Measurements from ENCODE around the gene FAM89B.
"Not testable (repeated sequence)": the region's sequence is repeated elsewhere in the genome, so short reads cannot be mapped to it uniquely, and the experiment has no call there.

FAM89B gene

DNA sequence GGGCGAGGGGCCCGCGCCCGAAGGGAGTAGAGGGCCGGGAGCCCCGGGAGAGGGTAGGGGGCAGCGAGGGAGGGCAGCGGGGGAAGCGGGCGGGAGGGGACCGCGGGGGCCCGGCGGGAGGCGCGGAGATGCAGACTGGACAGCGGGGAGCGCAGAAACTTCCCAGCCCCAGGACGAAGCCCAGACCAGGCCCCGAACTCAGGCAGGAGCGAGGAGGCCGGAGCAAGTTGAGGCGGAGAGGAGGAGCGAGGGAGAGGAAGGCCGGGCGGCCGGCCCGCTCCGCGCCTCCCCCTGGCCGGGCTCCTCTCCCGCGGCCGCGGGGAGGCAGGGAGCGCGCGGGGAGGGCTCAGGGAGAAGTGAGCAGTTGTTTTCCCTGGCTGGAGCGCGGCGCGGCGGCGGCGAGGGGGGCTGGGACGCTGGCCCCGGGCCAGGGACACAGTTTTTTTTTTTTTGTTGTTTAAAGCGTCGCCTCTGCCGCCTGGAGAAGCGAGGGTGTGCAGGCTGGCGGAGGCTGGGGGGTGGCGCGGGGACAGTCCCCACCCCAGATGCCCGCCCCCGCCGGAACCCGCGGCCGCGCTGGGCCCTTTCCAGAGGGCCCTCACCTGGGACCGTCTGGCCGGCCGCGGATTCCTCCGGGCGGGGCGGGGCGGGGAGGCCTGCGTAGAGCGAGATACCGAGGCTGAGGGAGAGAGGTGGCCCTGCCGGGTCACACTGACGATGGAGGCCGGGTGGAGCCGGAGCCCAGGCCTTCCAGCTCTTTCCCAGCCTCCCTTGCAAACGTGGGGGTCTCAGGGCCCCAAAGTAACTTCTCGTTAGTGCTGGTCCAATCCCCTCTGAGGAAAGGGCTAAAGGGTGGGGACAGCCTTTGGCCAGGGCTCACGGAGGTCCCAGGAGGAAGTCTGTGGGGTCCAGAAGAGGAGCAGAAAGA, 14.1 kb upstream of the FAM89B start, which contains the start of gene LTBP3:
Gene LTBP3 (minus strand): TSS at position 358 of the 928 bp plus-strand sequence. CDS start 400 bp downstream, outside the sequence.
- peak; percentile 86 for DNase-seq

DNA sequence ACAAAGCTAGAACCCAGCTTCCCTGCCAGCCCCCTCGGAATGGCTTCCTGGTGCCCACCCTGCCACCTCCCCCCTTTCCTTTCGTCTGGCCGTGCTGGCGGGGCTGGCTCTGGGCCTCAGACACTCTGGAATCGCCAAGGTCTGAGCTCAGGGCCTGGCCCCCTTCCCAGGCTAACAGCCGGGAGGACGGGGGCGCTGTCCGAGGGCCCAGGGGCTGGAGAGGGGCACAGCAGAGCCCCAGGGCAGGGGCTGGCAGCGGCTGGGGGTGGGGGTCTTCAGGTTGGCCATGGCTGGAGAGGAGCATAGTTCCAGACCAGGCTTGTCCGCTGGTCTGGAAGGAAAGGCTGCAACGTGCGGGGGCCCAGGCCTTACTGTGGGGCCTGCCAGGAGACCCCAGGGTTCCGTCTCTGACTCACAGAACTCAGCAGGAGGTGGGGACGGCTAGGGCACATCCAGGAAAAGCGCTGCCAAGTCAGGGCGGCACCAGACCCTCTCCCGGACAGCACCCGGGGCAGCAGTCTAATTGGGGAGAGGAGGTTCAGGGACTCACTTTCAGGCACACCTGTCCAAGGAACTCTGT, 13.3 kb upstream of the FAM89B start:
- DNase-seq = no peak

DNA sequence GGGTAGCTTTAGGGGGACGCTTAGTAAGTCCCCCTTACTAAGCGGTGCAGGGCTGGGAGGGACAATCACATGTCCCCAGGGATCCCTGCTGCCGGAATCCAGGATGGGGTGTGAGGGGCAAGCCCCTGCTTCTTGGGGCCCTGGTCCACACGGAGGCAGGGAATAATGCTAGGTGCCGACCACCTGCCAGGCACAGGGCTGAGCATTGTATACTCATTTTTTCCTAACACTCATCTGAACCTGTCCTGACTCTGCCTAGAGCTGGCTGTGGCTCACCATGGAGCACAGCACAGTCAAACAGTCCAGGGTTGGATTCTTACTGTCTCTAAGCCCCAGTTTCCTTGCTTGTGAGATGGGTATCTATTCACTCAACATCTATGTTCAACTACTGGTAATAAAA, 12.8 kb upstream of the FAM89B start:
- DNase-seq = no peak

DNA sequence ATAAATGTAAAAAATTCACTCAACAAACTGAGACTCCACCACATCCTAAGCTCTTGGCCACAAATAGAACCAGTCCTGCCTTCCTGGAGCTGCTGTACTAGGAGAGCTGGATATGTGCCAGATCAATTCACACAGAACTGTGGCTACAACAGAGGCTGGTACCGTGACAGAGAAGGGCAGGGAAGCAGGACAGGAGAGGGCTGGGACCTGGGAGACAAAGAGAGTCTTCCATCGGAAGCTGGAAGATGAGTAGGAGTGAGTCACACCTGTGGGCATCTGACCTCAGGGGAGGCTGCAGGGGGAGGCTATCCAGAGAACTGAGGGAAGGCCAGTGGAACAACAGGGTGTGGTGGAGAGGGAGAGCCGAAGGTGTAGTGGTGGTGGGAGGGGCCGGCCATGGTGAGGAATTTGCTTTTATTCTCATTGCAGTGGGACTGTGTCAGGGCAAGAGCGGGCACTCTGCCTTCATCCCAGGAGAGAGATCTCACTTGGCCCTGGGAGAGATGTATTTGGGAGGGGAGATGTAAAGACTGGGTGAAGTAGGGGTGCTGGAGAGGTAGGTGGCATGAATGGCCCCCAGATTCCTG, 12.3 kb upstream of the FAM89B start:
- peak; percentile 93 for DNase-seq

DNA sequence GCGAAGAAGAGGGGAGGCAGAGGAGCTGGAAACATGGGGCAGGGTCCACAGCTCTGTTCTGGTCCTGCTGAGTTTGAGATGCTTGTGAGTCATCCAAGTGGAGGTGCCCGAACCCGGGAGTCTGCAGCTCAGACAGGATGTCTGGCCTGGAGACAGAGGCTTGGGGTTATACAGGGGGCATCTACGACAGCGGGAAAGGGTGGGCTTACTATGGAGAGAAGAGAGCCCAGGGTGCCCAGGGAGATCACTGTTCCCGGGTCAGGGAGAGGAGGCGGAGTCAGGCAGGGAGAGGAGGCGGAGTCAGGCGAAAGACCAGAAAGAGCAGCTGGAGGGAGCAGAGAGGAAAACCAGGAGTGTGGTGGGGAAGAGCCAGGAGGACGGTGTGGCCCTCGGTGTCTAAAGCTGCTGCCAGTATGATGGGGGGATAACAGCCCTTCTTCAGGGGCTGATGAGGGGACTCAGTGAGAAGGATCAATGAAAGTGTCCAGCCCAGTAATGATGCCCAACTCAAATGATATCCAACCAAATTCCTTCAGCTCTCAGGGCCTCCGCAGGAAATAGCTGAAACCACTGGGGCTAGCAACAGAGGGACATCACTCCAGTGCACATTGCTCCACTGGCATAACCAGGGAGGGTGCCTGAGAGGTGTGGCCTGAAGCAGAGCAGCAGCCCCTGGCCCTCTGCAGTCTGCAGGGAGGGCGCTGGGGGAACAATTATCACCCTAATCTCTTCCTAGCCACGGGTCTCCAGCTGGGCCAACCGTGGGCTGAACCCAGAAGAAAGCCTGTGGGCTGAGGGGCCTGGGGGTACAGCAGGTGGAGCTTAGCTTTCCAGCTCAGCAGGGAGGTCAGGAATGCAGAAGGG, 11.6 kb upstream of the FAM89B start:
- DNase-seq = peak; percentile 88

DNA sequence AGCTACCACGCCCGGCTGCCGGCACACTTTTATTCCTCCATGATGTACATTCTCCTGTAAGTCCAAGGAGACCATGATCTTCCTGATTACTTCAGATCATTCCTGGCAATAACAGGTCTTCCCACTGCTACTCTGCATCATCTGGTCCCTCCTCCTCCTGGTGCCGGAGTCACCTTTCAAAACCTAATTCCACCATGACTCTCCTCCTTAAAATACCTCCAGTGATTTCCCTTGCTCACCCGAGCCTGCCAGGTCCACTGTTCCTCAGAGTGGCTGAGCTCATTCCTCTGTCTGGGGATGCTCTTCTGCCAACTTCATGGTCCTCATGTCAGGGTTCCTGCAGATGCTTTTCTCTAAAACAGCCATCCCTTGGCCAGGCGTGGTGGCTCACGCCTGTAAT, 10.3 kb upstream of the FAM89B start:
- no peak for DNase-seq

DNA sequence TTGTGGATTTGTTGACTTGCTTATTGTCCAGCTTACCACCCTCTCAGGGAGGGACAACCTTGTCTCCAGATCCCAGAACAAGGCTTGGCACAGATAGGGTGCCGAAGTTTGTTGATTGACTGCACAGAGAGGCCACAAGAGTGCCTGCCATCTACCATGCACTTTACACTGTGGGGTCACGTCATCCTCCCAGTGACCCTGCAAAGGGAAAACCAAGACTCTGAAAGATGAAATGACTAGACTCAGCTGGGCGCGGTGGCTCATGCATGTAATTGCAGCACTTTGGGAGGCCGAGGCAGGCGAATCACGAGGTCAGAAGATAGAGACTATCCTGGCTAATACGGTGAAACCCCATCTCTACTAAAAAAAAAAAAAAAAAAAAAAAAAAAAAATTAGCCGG, 9.6 kb upstream of the FAM89B start:
- no peak for DNase-seq

DNA sequence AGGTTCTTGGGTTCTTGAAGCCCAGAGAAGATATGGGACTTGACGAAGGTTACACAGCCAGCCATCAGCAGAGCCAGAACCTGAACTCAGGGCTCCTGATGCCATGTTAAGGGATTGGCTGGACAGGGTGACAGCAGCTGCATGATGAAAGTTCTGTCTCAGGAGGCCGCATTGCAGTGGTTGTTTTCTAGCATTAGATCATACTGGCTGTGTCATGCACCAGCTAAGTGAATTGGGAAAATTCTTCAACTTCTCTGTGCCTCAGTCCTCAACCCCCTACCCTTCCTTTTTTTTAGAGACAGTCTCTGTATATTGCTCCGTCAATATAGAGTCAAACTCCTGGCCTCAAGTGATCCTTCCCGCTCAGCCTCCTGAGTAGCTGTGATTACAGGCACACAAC, 8.7 kb upstream of the FAM89B start:
- DNase-seq = no peak

DNA sequence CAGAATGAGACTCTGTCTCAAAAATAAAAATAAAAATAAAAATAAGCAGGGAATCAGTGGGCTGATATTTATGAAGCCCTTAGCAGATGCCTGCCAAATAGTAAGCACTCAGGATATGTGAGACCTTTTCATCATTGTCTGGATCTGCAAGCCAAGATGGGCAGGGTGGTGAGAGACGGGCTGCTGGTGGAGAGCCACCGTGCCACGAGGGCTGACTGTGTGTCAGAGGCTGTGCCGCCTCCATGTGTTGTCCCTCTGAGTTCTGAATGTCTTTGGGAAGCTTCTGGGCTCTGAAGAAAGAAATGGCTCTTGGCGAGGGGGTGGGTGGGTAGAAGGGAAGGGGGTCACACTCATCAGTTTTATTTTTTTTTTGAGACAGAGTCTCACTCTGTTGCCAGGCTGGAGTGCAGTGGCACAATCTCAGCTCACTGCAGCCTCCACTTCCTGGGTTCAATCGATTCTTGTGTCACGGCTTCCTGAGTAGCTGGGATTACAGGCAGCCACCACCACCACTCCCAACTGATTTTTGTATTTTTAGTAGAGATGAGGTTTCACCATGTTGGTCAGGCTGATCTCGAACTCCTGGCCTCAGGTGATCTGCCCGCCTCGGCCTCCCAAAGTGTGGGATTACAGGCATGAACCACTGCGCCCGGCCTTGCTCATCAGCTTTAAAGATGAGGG, 7.3 kb upstream of the FAM89B start:
- DNase-seq = not testable (repeated sequence)

DNA sequence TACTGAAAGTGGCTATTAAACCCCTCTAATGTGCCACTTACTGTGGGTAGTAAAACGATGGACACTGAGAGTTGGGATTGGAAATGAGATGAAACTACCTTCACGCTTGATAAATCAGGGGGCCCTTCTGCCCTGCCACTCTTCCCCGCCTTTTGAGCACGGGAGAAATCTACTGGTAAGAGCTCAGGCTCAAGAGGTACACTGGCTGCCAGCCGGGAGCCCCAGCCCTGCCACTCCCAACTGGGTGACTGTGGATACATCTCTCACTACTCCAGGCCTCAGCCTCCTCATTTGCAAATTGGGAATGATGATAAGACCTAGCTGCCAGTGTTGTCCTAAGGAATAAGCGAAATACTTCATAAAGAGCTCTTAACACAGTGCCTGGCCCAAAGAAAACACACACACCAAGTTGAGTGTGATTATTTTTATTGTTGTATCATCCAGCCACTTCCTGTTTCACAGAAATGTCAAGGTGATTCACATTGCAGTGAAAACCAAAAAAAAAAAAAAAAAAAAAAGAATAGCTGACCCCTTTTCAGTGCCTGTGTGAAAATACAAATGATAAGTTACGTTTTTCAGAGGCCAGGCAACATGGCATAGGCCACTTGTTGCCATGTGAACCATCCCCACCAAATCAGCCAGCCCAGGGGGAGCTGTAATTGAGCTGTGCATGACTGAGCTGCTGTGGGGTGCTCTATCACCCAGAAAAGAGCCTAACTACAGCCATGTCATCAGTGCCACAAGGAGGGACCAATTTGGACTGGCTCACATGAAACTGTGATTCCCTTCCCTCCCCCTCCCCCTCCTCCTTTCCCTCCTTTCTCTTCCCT, 6.5 kb upstream of the FAM89B start:
- DNase-seq = no peak

DNA sequence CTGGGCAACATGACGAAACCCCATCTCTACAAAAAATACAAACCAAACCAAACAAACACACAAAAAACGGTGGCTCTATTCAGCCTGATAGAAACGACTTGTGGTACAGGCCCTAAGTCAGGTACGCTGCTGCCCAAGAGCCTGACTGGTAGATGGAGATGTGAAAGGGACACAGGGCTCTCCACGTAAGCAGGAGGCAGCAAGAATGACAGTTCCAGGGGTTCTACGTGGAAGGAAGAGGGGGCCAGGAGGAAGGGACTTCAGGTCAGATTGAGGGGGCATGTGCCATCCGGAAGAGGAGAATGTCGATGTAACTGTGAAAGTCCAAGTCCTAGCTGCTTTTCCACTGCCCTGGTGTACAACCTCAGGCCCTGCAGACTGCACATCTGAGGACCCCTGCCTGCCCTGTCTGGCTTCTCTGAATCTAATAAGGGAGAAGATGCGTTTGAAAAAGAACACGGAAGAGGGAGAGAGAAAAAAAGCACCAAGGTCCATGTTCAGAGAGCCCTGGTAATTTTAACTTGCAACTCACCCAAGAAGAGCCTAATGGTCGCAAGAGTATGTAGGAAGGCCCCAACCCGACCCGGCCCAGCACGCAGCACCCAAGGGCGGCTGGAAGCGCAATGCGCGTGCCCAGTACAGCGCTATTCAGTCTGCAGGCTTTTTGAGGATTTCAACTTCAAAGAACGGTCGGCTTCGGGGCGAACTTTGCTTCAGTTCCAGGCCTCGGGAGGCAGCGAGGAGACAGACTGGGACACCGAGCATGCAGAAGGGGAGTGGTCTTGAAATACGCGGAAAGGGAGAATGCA, 3.0 kb upstream of the FAM89B start:
- DNase-seq = no peak

DNA sequence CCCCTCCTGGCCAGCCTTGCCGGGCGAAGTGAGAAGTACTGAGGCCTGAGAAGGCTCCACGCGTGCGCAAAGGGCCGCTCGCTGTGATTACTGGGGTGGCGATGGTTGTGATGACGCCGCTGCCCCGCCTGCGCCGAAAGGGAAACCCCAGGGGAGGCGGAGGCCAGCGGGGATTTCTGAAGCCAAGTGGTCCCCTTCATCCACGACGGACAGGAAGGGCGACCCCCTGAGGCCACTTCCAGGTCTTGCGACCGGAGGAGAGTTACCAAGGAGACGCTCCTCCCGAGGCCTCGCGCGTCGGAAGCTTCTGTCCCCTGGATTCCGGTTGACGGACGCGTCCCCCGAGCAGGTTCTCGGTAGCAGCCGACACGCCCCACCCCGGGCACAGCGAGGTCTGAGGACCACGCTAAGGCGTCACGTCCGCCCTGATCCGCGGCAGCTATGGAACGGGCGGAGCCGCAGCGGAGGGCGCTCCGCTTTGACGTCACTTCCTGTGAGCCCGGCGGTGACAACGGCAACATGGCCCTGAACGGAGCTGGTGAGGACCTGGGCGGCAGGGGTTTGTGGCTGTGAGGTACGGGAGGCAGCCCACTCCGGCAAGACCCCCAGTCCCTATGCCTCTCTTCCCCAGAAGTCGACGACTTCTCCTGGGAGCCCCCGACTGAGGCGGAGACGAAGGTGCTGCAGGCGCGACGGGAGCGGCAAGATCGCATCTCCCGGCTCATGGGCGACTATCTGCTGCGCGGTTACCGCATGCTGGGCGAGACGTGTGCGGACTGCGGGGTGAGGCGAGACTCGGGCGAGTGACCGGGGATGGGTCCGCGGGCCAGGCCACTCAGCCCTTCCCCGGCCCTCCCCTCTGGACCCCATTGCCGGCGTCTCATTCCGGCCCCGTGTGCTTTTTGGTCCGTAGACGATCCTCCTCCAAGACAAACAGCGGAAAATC, 2.1 kb upstream of the FAM89B start, which contains the start of gene ZNRD2:
Gene ZNRD2 (plus strand): TSS at position 505 of the 946 bp plus-strand sequence. CDS start 15 bp downstream, at position 520.
- DNase-seq = peak; percentile 99

DNA sequence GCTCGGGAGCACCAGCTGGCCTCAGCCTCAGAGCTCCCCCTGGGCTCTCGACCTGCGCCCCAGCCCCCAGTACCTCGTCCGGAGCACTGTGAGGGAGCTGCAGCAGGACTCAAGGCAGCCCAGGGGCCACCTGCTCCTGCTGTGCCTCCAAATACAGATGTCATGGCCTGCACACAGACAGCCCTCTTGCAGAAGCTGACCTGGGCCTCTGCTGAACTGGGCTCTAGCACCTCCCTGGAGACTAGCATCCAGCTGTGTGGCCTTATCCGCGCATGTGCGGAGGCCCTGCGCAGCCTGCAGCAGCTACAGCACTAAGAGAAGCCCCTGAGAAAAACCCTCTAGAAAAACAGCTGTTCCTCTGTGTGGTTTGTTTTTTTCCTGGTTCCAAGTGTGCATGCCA, 918 bp upstream of the FAM89B start:
- no peak for DNase-seq

DNA sequence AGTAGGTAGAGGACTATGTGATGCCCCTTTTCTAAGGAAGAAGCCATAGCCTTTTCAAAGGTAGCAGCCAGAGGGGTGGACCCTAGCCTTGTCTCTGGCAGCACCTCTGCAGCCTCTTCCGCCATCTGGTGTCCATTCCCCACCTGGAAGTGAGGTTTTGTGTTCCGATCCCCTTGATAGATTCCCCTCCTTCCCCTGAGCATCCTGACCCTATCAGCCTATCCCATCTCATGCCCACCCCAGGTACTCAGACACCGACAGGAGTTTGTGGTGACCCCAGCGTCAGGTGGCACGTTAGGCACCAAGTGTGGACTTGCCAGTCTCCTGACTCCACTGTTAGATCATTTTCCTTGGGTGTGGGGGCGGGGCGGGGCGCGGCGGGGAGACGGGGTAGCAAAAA, 398 bp upstream of the FAM89B start:
- peak; percentile 87 for DNase-seq

DNA sequence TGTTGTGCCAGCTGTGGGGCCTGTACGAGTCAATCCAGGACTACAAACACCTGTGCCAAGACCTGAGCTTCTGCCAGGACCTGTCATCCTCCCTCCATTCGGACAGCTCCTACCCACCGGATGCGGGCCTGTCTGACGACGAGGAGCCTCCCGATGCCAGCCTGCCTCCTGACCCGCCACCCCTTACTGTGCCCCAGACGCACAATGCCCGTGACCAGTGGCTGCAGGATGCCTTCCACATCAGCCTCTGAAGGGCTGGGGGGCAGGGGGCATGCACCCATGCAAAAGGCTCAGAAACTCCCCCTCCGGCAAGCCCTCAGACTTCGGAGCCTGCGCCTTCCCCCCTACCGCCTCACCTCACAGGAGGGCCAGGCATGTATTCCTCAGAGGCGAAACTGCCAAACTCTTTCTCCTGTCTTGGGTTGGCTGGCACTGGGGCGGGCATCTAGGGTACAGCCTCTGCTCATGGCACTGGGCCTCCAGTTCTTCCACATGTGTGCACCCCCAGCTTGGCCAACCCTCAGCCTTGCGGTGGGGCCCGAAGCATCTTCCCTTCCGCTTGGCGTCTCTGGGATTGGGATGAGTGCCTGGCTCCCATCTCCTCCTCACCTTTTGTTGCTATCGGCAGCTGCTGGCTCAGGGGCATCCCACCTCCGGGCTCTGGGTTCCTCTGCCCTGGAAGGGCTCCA, 1.2 kb downstream of the FAM89B start:
- DNase-seq = no peak

DNA sequence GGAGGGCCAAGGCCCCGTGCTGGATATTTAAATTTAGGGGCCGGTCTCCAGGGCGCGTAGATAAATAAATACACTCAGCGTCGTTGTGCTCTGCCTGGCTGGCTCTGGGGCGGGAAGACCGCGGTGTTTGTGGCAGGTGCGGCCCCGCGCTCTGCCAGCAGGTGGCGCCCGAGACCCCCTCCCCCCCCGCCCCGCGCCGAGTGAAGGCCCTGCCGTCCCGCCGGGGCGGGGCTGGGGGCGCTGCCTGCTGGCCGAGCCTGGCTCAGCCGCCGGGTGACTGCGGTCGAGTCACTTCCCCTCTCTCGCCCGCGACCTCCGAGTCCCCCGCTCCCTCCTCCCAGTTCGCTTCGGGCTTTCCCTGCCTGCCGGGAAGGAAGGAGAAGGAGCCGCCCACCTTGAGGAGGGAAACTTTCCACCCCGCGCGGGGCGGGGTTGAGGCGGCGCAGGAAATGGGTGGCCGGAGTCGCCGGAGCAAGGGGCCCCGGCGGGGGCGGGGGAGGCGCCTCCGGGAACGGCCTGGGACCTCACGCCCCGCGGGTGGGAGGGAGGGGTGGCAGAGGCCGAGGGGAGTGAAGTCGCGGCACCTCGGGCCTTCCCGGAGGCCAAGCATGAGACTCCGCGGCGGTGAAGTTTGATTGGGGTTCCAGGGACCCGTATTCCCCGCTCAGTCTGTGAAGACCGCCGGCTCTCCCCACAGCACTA, 1.9 kb downstream of the FAM89B start:
- DNase-seq = peak; percentile 98

DNA sequence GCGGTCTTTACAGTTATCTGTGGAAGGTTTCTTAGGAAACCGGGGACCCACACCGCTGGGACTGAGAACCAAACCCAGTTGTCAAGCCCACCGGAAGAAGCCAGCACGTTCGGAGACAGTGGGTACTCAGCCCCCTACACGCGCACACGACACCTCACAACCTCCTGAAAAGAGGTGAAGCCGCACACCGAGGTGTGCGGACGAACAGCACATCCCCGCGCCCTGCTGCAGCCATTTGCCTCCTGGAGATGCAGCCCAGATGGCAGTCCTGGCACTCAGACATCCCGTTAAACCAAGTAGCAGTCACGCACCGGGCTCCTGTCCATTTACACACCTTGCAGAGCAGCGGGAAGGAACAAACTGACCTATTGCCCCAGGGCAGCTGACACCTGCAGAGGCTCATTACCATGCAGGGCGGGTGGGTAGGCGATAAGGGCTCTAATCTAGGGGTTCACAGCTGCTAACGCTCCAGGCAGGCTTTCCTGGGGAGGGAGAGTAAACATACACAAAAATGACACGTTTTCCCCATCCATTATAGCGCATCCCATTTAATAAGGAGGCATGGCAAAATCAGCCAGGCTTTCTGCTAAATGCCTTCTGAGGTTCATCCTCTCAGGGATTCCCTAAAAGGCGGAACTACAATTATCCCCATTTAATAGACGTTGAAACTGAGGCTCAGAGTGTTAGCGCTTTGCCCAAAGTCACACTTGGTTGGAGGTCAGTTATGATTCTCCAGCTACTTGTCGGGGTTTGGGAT, 2.7 kb downstream of the FAM89B start:
- DNase-seq = no peak
